ENCODE data around the gene RASA3. TPM values are rescaled to one million over a fixed set of nuclear protein-coding genes. Genes with fewer than 3 reads are reported as not detected.

The RASA3 gene
- polyA plus RNA-seq, 1 donor, result 19.6 TPM

- DNase-seq (ENCODE audit: low read depth), result no peak
These were observed 76.0 kb downstream of the RASA3 start for GRCh38 chr13:114056205-114057013.

DNA sequence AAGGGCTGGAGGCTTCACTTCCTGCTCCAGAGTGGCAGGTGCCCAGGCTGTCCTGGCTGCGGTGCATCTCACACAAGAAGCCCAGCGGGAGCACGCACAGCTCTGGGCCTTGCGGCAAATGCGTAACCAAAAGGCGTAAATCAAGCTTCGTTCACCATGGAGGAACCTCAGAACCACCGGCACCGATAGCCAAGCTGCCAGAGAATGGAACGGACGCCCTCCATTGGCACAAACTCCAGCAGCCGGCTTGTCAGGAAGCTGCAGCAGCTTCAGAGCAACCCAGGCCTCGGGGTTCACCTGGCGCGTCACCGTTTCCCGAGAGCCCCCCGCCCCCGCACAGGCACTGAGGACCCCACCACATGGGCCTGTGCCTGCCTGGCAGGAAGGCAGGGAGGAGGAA is 76.7 kb downstream of the RASA3 start:
- DNase-seq (ENCODE audit: low read depth), result no peak

DNA sequence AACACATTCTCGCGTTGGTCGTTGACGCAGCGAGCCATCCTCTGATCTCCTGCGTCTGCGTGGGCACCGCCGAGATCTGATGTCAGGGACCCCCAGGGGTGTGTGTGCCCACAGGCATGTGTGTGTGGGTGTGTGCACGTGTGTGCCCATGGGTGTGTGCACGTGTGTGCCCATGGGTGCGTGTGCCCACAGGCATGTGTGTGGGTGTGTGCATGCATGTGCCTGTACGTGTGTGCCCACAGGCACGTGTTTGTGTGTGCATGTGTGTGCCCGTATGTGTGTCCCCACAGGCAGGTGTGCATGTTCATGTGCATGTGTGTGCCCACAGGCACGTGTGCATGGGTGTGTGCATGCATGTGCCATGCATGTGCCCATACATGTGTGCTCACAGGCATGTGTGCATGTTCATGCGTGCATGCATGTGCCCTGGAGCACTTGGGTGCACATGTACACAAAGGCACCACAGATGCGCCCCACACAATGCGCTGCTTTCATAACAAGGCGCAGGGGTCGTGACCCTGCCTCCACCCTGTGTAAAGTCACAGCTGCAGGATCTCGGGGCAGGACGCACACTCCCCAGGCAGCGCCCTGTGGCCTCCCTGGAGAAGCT is 77.5 kb downstream of the RASA3 start:
- no peak for DNase-seq (ENCODE audit: low read depth)

DNA sequence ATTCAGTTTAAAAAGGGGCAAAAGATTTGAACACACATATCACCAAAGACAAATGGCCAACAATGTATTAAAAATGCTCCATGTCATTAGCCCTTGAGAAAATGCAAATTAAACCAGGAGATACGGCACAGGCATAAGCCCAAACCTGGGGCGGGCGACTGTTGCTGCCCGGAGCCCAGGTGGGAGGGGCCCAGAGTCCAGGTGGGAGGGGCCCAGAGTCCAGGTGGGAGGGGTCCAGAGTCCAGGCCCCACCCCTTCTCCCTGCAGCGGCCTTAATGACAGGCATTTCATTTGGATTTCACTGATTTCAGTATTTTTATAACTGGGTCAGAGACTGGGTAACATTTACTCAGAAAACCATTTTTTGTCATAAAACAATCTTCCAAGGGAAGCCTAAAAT is 78.2 kb downstream of the RASA3 start:
- no peak for DNase-seq (ENCODE audit: low read depth)

- no peak for DNase-seq (ENCODE audit: low read depth)
These were observed 79.4 kb downstream of the RASA3 start for GRCh38 chr13:114053026-114053425.

- DNase-seq (ENCODE audit: low read depth), result no peak
These were observed 81.6 kb downstream of the RASA3 start for GRCh38 chr13:114050536-114051450.

DNA sequence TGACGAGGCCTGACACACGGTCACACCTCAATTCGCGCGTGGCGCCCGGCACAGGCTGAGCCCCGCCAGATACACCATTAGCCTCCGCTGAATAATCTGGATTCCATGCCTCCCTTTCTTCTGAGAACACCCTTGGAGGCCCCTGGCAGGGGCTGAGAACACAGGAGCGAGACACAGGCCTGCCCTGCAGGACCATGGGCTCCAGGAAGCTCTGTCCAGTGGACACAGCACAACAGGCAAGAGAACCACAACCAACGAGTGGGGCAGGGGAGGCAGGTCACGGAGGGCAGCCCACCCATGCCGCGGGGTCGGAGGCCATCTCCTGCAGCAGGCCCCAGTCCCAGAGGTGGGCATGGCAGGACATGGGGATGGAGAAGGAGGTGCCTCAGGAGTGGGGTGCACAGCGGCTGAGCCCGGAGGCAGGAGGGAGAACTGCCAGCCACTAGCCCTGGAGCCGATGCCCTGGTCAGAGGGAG is 82.8 kb downstream of the RASA3 start:
- DNase-seq (ENCODE audit: low read depth), result no peak

GRCh38 chr13:114049026-114049425 is 83.4 kb downstream of the RASA3 start:
- DNase-seq (ENCODE audit: low read depth), result no peak

DNA sequence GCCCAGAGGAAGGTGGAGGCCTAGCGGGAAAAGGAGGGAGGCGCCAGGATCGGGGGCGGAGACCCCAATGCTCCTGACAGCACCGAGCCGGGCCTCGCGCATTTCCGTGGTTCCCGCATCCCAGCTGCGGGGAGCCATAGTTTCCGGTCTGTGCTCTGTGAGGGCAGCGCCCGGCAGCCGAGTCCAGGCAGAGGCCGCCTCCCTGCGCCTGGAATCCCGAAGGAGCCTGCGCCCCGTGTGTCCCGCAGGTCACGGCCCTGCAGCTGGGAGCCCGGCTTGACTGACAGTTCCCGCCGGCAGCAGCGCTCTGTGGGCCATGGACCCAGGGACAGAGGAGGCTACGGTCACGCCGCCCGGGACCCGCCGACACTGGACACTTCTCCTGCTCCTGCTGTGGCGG is 84.0 kb downstream of the RASA3 start:
- DNase-seq (ENCODE audit: low read depth), result no peak

DNA sequence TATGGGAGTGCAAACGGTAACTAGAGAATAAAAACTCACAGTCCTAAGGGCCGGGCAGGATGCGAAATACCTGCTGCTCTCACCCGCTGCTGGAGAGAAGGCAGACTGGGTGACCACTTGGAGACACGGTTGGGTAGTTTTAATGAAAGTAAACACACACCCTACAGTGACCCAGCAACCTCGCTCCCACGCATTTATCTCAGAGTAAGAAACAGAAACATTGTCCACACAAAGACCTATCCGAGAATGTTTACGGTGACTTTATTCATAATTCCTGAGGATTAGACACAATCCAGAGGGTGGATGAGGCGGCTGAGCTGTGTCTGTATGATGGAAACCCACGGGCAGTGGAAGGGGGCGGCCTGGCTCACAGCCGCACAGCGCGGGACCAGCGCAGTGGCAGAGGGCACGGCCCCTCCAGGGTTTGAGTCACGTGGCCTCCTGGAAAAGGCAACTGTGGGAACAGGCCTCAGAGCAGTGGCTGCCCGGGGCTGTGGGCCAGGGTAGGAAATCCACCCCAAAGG is 85.0 kb downstream of the RASA3 start:
- no peak for DNase-seq (ENCODE audit: low read depth)

DNA sequence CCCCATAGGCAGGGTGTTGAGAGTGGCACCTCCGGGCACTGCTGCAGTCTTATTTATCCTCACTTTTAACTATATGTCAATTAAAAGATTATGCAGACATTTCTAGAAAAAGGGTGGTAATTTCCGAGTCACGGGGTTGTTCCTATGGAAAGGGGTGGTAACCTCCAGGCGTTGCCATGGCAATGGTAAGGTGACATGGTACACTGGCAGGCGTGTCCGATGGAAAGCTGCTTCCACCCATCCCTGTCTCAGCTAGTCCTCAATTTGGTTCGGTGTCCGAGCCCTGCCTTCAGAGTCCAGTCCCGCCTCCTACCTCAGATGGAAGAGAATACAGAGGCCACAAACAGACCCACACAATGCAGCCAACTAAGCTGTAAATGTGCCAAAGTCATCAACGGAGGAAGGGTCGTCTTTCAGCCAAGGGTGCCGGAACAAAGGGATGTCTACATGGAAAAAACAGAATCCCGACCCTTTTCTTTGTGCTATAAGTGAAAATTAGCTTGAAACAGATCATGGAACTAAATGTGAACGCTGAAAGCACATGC is 85.9 kb downstream of the RASA3 start:
- DNase-seq (ENCODE audit: low read depth), result no peak

DNA sequence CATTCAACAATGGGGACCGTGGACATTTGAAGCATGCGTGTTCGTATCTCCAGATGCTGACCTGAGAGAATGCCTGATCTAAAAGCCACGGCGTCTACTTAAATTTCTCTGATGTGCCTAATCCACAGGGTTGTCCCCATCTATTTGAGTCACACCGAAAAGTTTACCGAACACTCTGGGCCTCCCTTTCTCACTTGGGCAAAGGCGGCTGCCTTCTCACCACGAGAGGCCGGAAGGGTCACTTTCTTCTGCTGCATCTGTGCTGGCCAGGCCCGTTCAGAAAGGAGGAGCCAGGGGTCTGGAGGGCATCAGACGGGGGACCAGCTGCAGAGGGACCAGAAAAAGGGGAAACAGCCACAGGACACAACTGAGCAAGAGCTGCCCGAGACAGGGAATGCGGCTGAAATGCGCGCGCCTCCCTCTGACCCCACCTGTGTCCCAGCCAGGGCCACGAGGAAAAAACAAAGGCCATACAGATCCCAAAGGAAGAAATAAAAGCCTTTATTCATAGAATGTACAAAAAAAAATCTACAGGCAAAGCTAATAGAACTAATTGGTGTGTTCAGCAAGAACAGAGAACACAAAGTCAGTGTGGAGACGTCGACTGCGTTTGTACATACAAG is 87.2 kb downstream of the RASA3 start:
- no peak for DNase-seq (ENCODE audit: low read depth)

GRCh38 chr13:114044486-114044885 is 87.9 kb downstream of the RASA3 start:
- DNase-seq (ENCODE audit: low read depth), result no peak

DNA sequence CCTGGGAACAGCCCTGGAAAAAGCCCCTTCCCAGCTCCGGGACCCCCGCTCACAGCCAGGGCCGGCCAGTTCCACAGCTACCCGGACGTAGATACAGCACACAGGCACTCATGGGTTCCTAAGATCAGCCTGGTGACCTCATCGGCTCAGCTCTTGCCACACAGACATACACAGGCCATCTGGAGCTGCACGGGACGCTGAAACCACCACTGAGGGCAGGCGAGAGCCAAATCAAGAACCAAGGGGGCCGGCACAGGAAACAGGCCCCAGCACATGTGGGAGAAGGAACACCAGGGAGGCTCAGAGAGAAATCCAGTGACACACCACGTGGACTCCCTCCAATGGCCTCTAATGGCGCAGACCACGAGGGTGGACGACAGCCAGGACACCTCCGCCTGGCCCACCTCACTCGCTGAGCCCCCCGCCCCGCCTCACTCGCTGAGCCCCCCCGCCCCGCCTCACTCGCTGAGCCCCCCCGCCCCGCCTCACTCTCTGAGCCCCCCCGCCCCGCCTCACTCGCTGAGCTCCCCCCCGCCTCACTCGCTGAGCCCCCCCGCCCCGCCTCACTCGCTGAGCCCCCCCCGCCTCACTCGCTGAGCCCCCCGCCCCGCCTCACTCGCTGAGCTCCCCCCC is 88.9 kb downstream of the RASA3 start:
- DNase-seq (ENCODE audit: low read depth), result no peak

DNA sequence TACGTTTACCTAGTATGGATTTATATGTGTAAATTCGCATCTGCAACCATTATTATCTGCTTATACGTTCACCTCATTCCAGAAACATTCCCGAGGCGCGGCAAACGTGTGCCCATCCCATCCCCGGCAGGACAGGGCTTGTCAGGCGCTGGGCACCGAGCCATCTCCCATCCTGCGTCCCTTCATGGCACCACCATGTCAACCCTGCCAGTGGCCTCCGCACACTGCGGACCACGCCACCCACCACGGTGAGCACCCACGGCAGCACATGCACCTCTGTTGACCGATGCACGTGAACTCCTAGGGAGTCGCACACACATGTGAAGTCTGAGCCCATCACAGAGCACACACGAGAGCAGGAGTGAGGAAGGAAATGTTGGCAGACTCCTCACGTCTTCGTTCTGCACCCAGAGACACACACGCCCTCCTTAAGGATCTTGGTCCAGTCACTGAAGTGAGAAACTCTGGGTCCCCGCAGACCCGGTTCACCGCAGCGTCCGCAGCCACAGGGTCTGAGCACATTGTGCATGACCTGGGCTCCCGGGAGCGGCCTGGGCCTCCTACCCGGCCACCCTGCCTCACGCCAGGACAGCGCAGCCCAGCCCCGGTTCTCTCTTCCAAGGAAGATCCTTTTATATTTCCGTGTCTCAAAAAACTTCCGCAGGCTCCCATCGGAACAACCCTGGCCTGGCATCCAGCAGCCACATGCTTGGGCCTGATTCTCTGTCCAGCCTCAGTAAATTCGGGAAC is 90.2 kb downstream of the RASA3 start:
- no peak for DNase-seq (ENCODE audit: low read depth)

DNA sequence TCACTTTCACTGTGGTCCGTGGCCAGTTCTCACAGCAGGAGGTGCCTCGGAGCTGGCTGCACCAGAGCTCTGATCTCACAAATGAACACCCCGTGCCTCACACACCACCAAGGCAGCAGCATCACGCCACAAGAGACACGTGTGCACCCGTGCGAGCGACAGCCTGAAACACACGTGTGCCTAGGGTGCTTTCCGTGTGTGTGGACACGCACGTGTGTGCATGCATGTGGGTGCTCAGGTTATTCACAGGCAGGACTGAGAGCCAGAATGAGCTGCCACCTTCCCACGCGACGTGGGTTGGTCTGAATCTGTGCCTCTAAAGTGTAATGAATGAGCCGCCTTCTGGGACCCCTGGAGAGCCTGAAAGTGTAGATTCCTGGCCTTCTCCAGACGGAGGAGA is 90.9 kb downstream of the RASA3 start:
- DNase-seq (ENCODE audit: low read depth), result no peak

DNA sequence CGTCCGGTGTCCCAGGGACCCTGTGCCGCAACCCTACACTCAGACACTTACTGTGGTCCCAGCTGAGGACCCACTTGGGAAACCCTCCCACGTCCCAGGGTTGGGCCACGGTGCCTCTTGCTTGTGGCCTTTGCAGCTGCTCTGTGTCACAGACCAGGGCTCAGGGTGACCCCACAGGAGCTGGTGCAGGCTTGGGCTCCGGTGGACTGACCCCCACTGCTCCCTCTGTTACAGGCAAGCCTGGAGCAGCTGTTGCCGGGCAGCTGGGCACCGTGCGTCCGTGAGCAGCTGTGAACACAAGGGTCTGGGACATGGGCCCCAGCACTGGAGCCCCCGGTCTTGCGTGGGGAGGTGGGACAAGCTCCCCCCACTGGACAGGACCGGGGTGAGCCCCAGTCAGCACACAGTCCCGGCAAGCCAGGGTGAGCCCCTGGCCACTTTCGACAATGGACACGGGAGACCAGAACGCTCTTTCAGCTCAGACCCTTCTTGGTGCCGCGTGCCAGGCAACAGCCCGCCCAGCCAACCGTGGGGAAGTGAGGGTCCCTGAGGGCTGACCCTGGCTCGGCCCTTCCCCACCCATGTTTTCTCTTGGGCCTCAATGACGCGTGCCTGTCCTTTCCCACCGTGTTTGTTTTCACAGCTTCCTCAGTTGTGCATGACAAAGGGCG is 92.8 kb downstream of the RASA3 start:
- no peak for DNase-seq (ENCODE audit: low read depth)

DNA sequence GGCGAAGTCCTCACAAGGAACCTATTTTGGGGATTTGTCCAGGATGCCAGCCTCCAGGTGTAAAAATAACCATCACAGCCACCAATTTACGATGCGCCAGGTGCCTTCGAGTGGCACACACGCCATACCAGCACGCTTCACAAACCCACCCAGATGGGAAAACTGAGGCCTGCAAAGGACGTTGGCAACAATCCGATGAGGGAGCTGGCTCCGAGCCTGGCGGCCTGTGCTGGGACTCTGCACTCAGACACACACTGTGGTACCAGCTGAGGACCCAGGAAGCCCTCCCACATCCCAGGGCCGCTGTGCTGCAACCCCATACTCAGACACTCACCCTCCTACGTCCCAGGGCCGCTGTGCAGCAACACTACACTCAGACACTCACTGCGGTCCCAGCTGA is 93.5 kb downstream of the RASA3 start:
- DNase-seq (ENCODE audit: low read depth), result no peak

GRCh38 chr13:114038211-114038613 is 94.2 kb downstream of the RASA3 start:
- DNase-seq (ENCODE audit: low read depth), result no peak

GRCh38 chr13:114037674-114038073 is 94.7 kb downstream of the RASA3 start:
- DNase-seq (ENCODE audit: low read depth), result no peak

Data from forelimb muscle (tissue), 1 donor.